K562 (cell line): ENCODE measurements around the gene VDR.

ENCODE experiments used
- GATA2 ChIP-seq: sonication (generic); formaldehyde crosslinking; IDR thresholded peaks from 2 replicates; pipeline ENCODE4 v1.4.0; 2020; ENCODE audit warnings: mild to moderate bottlenecking, missing genetic modification reagents
- HNRNPH1 ChIP-seq: fragments of 200-400 bp; formaldehyde crosslinking; optimal IDR thresholded peaks from 2 replicates; pipeline ENCODE3; 2017; ENCODE audit warnings: low read depth, mild to moderate bottlenecking, low read length, moderate library complexity
- MAZ ChIP-seq, 2 experiments: fragments of 450-650 bp in 1 of 2; sonication (generic) in 1 of 2; formaldehyde crosslinking; IDR thresholded peaks in 1 of 2; conservative IDR thresholded peaks in 1 of 2; 2 replicates each; pipeline versions ENCODE4 v1.4.0 to v1.5.0; 2020; ENCODE audit warnings: mild to moderate bottlenecking in 1 of 2, missing genetic modification reagents in 1 of 2
- NFE2L1 ChIP-seq: fragments of 450-650 bp; IDR thresholded peaks from 2 replicates; pipeline ENCODE4 v1.6.1; 2016; ENCODE audit warnings: missing genetic modification characterization, low read depth, mild to moderate bottlenecking, missing compliant biosample characterization, moderate library complexity, borderline replicate concordance
- POLR2A ChIP-seq: fragments of 450-650 bp; conservative IDR thresholded peaks from 2 replicates; pipeline ENCODE4 v1.6.1; 2016
- RFX5 ChIP-seq: IDR thresholded peaks from 2 replicates; pipeline ENCODE4 v1.6.1; 2011; ENCODE audit warnings: low read depth, mild to moderate bottlenecking, improper control_type of control experiment, low read length
- THAP7 ChIP-seq: fragments of 250-450 bp; sonication (Bioruptor Pico); IDR thresholded peaks from 2 replicates; pipeline ENCODE4 v1.5.0; 2021
- ZNF146 ChIP-seq: IDR thresholded peaks from one replicate; pipeline ENCODE4 v1.6.1; 2018; ENCODE audit warnings: missing compliant biosample characterization; ENCODE audit not compliant: unreplicated experiment
- ZNF589 ChIP-seq: fragments of 200-800 bp; sonication (Bioruptor generic); IDR thresholded peaks from 2 replicates; pipeline ENCODE4 v1.6.1; 2016; ENCODE audit warnings: low read depth, missing genetic modification characterization, missing compliant biosample characterization
- TF ChIP-seq, protein P1 (sequence below): sonication (generic); formaldehyde crosslinking; IDR thresholded peaks from 2 replicates; pipeline ENCODE4 v1.8.0; 2022; ENCODE audit warnings: missing genetic modification reagents, mild to moderate bottlenecking, moderate library complexity, borderline replicate concordance
- TF ChIP-seq, protein P2 (sequence below): fragments of 200-800 bp; sonication (Bioruptor generic); IDR thresholded peaks from 2 replicates; pipeline ENCODE4 v1.6.1; 2017; ENCODE audit warnings: missing genetic modification characterization, missing compliant biosample characterization
- TF ChIP-seq, protein P3 (sequence below), 3 experiments: IDR thresholded peaks in 2 of 3; conservative IDR thresholded peaks in 1 of 3; 2 replicates each; pipeline ENCODE4 v1.5.1; 2011 to 2012; ENCODE audit warnings: low read length in 3 of 3, mild to moderate bottlenecking in 3 of 3, control low read depth in 2 of 3, improper control_type of control experiment in 1 of 3, inconsistent platforms in 1 of 3, low read depth in 1 of 3, mixed read lengths in 1 of 3, moderate library complexity in 1 of 3; ENCODE audit not compliant: insufficient read depth in 2 of 3

DNA sequence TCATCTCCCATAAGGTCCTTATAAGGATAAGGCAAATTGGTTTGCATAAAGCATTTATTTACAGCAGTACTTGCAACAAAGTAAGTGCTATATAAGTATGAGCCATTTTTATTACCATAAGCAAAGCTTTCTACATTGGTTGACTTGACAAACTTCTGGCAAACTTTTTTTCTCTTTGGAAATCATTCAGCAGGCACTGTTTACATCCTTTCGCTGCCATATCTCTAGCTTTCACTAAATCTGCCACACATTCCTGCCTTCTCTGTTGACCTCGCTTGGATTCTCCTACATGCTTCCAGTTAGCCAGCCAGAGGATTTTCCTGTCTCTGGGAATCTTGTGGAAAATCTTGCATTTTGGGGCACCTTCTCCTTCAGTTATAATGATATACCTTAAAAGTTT lies 63.3 kb downstream of the VDR start:
- TF ChIP-seq, protein P1, sequence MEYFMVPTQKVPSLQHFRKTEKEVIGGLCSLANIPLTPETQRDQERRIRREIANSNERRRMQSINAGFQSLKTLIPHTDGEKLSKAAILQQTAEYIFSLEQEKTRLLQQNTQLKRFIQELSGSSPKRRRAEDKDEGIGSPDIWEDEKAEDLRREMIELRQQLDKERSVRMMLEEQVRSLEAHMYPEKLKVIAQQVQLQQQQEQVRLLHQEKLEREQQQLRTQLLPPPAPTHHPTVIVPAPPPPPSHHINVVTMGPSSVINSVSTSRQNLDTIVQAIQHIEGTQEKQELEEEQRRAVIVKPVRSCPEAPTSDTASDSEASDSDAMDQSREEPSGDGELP (CRISPR knock-in tag): no peak
- TF ChIP-seq HNRNPH1 (no peak), RFX5 (no peak), POLR2A (no peak), ZNF589 (no peak), ZNF146 (no peak), GATA2 (CRISPR knock-in tag) (no peak), NFE2L1 (no peak), MAZ (CRISPR knock-in tag; conservative IDR thresholded peaks at IDR 0.05 in 1 of 2, IDR thresholded peaks at IDR 0.05 in 1 of 2) (no peak), THAP7 (CRISPR knock-in tag) (no peak)
- TF ChIP-seq, protein P2, sequence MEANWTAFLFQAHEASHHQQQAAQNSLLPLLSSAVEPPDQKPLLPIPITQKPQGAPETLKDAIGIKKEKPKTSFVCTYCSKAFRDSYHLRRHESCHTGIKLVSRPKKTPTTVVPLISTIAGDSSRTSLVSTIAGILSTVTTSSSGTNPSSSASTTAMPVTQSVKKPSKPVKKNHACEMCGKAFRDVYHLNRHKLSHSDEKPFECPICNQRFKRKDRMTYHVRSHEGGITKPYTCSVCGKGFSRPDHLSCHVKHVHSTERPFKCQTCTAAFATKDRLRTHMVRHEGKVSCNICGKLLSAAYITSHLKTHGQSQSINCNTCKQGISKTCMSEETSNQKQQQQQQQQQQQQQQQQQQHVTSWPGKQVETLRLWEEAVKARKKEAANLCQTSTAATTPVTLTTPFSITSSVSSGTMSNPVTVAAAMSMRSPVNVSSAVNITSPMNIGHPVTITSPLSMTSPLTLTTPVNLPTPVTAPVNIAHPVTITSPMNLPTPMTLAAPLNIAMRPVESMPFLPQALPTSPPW: no peak
- TF ChIP-seq, protein P3, sequence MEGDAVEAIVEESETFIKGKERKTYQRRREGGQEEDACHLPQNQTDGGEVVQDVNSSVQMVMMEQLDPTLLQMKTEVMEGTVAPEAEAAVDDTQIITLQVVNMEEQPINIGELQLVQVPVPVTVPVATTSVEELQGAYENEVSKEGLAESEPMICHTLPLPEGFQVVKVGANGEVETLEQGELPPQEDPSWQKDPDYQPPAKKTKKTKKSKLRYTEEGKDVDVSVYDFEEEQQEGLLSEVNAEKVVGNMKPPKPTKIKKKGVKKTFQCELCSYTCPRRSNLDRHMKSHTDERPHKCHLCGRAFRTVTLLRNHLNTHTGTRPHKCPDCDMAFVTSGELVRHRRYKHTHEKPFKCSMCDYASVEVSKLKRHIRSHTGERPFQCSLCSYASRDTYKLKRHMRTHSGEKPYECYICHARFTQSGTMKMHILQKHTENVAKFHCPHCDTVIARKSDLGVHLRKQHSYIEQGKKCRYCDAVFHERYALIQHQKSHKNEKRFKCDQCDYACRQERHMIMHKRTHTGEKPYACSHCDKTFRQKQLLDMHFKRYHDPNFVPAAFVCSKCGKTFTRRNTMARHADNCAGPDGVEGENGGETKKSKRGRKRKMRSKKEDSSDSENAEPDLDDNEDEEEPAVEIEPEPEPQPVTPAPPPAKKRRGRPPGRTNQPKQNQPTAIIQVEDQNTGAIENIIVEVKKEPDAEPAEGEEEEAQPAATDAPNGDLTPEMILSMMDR (IDR thresholded peaks at IDR 0.05 in 2 of 3, conservative IDR thresholded peaks at IDR 0.05 in 1 of 3; ENCODE audit: insufficient read depth in 2 of 3, low read depth in 1 of 3, low read length in 3 of 3): no peak
